GM19395 (cell line): ENCODE results near the gene RILP.

Experiments used
- ATAC-seq: cut with Tn5 transposase; IDR thresholded peaks from one replicate; pipeline ENCODE4 v1.9.1; 2021; ENCODE audit warnings: mild to moderate bottlenecking, moderate library complexity; ENCODE audit not compliant: unreplicated experiment

The RILP gene

GRCh38 chr17:1648173-1648962 is 1.3 kb downstream of the RILP start:
- ATAC-seq, result peak; percentile 47

GRCh38 chr17:1647802-1648171 is 1.9 kb downstream of the RILP start:
- no peak for ATAC-seq

- ATAC-seq, result no peak
Measured at GRCh38 chr17:1646199-1646875, 3.3 kb downstream of the RILP start.

GRCh38 chr17:1645207-1646171 is 4.2 kb downstream of the RILP start, which contains the start of gene SCARF1:
SCARF1 (minus strand) TSS chr17:1645732; CDS start chr17:1645697, 35 bp downstream.
- no peak for ATAC-seq

- ATAC-seq, result no peak
Measured at GRCh38 chr17:1644493-1645206, 5.0 kb downstream of the RILP start.

GRCh38 chr17:1643999-1644492 is 5.6 kb downstream of the RILP start:
- no peak for ATAC-seq

GRCh38 chr17:1643293-1643998 is 6.2 kb downstream of the RILP start:
- no peak for ATAC-seq

- no peak for ATAC-seq
Measured at GRCh38 chr17:1641065-1641403, 8.6 kb downstream of the RILP start.

GRCh38 chr17:1640329-1641064 is 9.2 kb downstream of the RILP start:
- ATAC-seq, result no peak

GRCh38 chr17:1639549-1640180 is 10.0 kb downstream of the RILP start:
- ATAC-seq, result no peak

GRCh38 chr17:1638624-1639300 is 10.9 kb downstream of the RILP start:
- no peak for ATAC-seq

- ATAC-seq, result no peak
Measured at GRCh38 chr17:1638171-1638590, 11.5 kb downstream of the RILP start.

- no peak for ATAC-seq
Measured at GRCh38 chr17:1636732-1637285, 12.9 kb downstream of the RILP start.

- no peak for ATAC-seq
Measured at GRCh38 chr17:1635675-1636465, 13.8 kb downstream of the RILP start.

GRCh38 chr17:1634841-1635650 is 14.6 kb downstream of the RILP start:
- ATAC-seq, result no peak

GRCh38 chr17:1630662-1631061 is 19.0 kb downstream of the RILP start:
- ATAC-seq, result no peak
